Measurements from ENCODE around the gene PADI3. TPM values are rescaled to one million over a fixed set of nuclear protein-coding genes. Genes with fewer than 3 reads are reported as not detected.

The PADI3 gene
- total and polyA plus RNA-seq, 2 of the 13 experiments (the other 11 are each of a cell fraction or from before 2014, with no cell fraction given) = not detected

DNA sequence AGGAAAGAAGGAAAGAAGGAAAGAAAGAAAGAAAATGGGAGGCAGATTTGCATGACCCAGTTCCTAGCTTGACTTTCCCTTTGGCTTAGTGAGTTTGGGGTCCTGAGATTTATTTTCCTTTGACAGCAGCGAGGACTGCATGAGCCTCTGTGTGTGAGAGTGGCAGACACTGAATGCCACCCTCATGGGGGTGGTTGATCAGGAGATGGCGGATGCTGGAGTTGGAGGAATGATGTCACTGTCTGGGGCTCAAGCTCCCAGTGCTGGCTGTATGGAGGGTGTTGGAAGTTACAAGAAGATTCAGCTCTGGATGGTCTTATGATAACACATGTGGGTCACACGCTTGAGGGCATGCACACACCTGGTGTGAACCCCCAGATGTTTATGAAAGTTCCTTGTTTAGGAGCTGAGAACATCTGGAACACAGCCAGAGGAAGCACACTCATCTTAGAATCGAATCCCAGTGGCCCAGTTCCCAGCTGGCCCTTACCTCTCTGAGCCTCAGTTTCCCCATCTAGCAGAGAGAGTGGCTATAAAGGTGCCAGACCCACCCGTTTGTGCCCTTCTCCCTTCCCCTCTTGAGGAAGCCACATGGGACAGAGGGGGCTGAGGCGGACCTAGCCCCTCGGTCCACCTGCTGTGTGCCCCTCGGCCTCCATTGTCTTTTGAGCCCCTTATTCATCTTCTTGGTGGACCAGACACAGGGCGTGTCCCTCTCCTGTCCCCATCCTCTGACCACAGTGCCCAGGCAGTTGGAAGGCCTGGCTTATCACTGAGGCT lies 64.8 kb downstream of the PADI3 start (continued):
- no peak for TF ChIP-seq HES4 (CRISPR knock-in tag; IDR thresholded peaks at IDR 0.05; ENCODE audit: borderline replicate concordance)

DNA sequence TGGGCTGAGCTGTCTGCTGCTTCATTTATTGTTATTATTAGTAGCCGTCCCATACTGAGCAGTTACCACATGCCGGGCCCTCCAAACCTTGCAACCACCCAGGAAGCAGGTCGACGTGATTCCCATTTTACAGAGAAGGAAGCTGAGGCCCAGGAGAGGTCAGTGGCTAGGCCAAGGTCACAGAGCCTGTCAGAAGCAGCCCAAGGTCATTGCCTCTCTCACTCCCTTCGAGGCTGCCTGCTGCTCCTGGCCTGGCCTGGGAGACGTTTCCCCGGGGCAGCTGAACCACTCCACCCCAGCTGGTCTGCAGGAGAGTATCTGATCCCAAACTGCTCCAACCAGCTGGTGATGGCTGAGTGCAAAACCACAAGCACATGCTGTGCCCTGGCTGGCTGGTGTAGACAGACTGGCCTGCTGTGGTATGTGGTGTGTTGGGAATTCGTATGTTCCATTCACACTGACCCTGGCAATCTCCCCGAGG lies 65.6 kb downstream of the PADI3 start:
- in situ Hi-C loops (cut with HindIII; ENCODE audit: extremely low pct_ligation_motif_present, low pct_unique_long_range_greater_than_20kb) = no loop called here
- H3K79me2 ChIP-seq (ENCODE audit: insufficient read depth, low read length) = no peaks in the 10 kb centered on the region
- no peak overlapping the region for H2AFZ ChIP-seq (ENCODE audit: low read length)
- H3K27me3 ChIP-seq (ENCODE audit: control insufficient read depth in 1 of 2, insufficient read depth in 2 of 2, low read length in 2 of 2) = peaks cover 4 to 8% of the 10 kb centered on the region in 2 experiments; a peak in 2 of 5 replicates
- no peak overlapping the region for H3K4me3 ChIP-seq (replicated peaks in 1 of 3; ENCODE audit: insufficient read depth in 1 of 3, low read depth in 2 of 3, low read length in 3 of 3)
- no TSS peak for BruUV-seq (replicated peaks)
- no peaks in the 10 kb centered on the region for H3K4me1 ChIP-seq (ENCODE audit: insufficient read depth, low read length)
- no peak overlapping the region for H3K9ac ChIP-seq (ENCODE audit: insufficient read depth, low read depth, low read length)
- intact Hi-C loops (cut with micrococcal nuclease; ENCODE audit: unreplicated experiment) = no loop called here
- ChIA-PET POLR2A (no interaction called here), CTCF (ENCODE audit: low intra/inter-chr PET ratio, low total read pairs) (no interaction called here)
- DNase-seq (ENCODE audit: low spot score) (no peak), FAIRE-seq (no peak), ATAC-seq (no peak)
- TF ChIP-seq ZNF629 (CRISPR knock-in tag; conservative IDR thresholded peaks at IDR 0.05) (peak; percentile 78), ZNF564 (CRISPR knock-in tag; IDR thresholded peaks at IDR 0.05) (no peak)
- no peaks in the 10 kb centered on the region for H3K9me3 ChIP-seq (ENCODE audit: low read length)
- H4K20me1 ChIP-seq (ENCODE audit: insufficient read depth, low read length) = no peaks in the 10 kb centered on the region
- H3K27ac ChIP-seq (ENCODE audit: extremely low read length, insufficient read depth, low read length) = no peak overlapping the region
- H3K36me3 ChIP-seq (replicated peaks in 1 of 2; ENCODE audit: control insufficient read depth in 1 of 2, insufficient read depth in 2 of 2, low read length in 2 of 2) = no peaks in the 10 kb centered on the region
- H3K4me2 ChIP-seq (ENCODE audit: low read depth, low read length) = no peak overlapping the region
- WGBS (ENCODE audit: low lambda C conversion rate) = 12% methylated on average over 5 of the region's 9 CpGs

DNA sequence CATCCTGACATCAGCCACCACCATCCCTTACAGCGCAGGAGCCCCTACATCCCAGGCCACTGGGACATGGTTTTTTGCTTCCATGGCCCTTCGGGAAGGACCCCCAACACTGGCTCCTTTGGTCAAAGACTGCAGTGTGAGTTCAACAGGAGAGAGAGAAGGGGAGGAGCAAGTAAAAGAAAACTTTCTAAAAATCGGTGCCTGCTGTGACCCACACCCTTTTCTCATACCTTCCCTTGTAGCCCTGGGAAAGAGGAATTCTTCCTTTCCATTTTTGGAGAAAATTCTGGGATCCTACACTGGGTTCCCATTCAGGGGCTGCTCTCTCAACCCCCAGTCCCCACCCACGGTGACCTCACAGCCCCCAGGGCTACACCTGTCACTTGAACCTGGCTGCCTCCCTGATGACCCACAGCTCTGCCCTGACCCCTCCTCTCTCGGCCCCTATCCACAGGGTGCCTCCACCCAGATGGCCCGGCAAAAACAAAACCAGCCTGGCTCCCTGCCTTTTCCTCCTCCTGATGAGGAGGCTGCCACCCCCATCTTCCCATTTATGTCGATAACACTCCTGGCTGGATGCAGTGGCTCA lies 66.7 kb downstream of the PADI3 start:
- no peak for TF ChIP-seq ZNF850 (CRISPR knock-in tag; conservative IDR thresholded peaks at IDR 0.05)
- H3K36me3 ChIP-seq (replicated peaks in 1 of 2; ENCODE audit: control insufficient read depth in 1 of 2, insufficient read depth in 2 of 2, low read length in 2 of 2) = no peaks in the 10 kb centered on the region
- no peak overlapping the region for H3K9ac ChIP-seq (ENCODE audit: insufficient read depth, low read depth, low read length)
- CTCF ChIA-PET (ENCODE audit: low intra/inter-chr PET ratio, low total read pairs) = no interaction called here
- H4K20me1 ChIP-seq (ENCODE audit: insufficient read depth, low read length) = no peaks in the 10 kb centered on the region
- no peaks in the 10 kb centered on the region for H3K4me1 ChIP-seq (ENCODE audit: insufficient read depth, low read length)
- H3K9me3 ChIP-seq (ENCODE audit: low read length) = peaks cover 7% of the 10 kb centered on the region; the same call in 1 of the 2 replicates
- no peak overlapping the region for H3K4me3 ChIP-seq (replicated peaks in 1 of 3; ENCODE audit: insufficient read depth in 1 of 3, low read depth in 2 of 3, low read length in 3 of 3)
- no peaks in the 10 kb centered on the region for H3K79me2 ChIP-seq (ENCODE audit: insufficient read depth, low read length)
- no peak for ATAC-seq
- 13% methylated on average over 7 of the region's 7 CpGs for WGBS (ENCODE audit: low lambda C conversion rate)
- no peak for FAIRE-seq
- H3K4me2 ChIP-seq (ENCODE audit: low read depth, low read length) = no peak overlapping the region
- no peak overlapping the region for H2AFZ ChIP-seq (ENCODE audit: low read length)
- H3K27me3 ChIP-seq (ENCODE audit: control insufficient read depth in 1 of 2, insufficient read depth in 2 of 2, low read length in 2 of 2) = peaks cover 1 to 14% of the 10 kb centered on the region in 2 experiments; a peak in 2 of 5 replicates
- no peak overlapping the region for H3K27ac ChIP-seq (ENCODE audit: extremely low read length, insufficient read depth, low read length)
- DNase-seq (ENCODE audit: low spot score) = no peak
- intact Hi-C loops (cut with micrococcal nuclease; ENCODE audit: unreplicated experiment) = no loop called here
- no TSS peak for BruUV-seq (replicated peaks)
- in situ Hi-C loops (cut with HindIII; ENCODE audit: extremely low pct_ligation_motif_present, low pct_unique_long_range_greater_than_20kb) = no loop called here
- POLR2A ChIA-PET = no interaction called here

All from HepG2 (cell line).